K562 (cell line): ENCODE data around the gene IL17REL.

Source experiments
- CTCF ChIP-seq, 3 experiments: IDR thresholded peaks in 2 of 3; conservative IDR thresholded peaks in 1 of 3; 2 replicates each; pipeline ENCODE4 v1.5.1; 2011 to 2012; ENCODE audit warnings: low read length in 3 of 3, mild to moderate bottlenecking in 3 of 3, control low read depth in 2 of 3, improper control_type of control experiment in 1 of 3, inconsistent platforms in 1 of 3, low read depth in 1 of 3, mixed read lengths in 1 of 3, moderate library complexity in 1 of 3; ENCODE audit not compliant: insufficient read depth in 2 of 3
- GMEB1 ChIP-seq: fragments of 250-450 bp; sonication (Bioruptor Pico); IDR thresholded peaks from 2 replicates; pipeline ENCODE4 v1.4.0; 2020; ENCODE audit warnings: mild to moderate bottlenecking
- JUND ChIP-seq, 2 experiments: IDR thresholded peaks; 2 replicates in 1 of 2; 3 replicates in 1 of 2; pipeline ENCODE4 v1.6.1; 2011; ENCODE audit warnings: borderline replicate concordance in 2 of 2, low read depth in 2 of 2, low read length in 2 of 2, improper control_type of control experiment in 1 of 2, missing biosample characterization in 1 of 2, missing genetic modification characterization in 1 of 2, missing genetic modification reagents in 1 of 2
- NFIC ChIP-seq: fragments of 450-650 bp; IDR thresholded peaks from 2 replicates; pipeline ENCODE4 v1.6.1; 2017; ENCODE audit warnings: mild to moderate bottlenecking, inconsistent platforms
- POLR2A ChIP-seq: fragments of 450-650 bp; conservative IDR thresholded peaks from 2 replicates; pipeline ENCODE4 v1.6.1; 2016
- POLR2AphosphoS5 ChIP-seq: IDR thresholded peaks from 2 replicates; pipeline ENCODE4 v1.6.1; 2011; ENCODE audit warnings: mild to moderate bottlenecking, low read depth, low read length, moderate library complexity; ENCODE audit not compliant: control insufficient read depth, insufficient read depth
- SIN3A ChIP-seq, 2 experiments: fragments of 150-350 bp in 1 of 2; IDR thresholded peaks; 2 replicates each; pipeline ENCODE4 v1.6.1; 2011 to 2016; ENCODE audit warnings: borderline replicate concordance in 2 of 2, low read depth in 2 of 2, low read length in 2 of 2, mild to moderate bottlenecking in 2 of 2, moderate library complexity in 2 of 2; ENCODE audit not compliant: control insufficient read depth in 1 of 2
- TAF1 ChIP-seq: IDR thresholded peaks from 2 replicates; pipeline ENCODE4 v1.6.1; 2011; ENCODE audit warnings: mild to moderate bottlenecking, low read length, moderate library complexity; ENCODE audit not compliant: insufficient read depth, control insufficient read depth, severe bottlenecking; ENCODE audit errors: extremely low read depth
- ZNF197 ChIP-seq: fragments of 200-800 bp; sonication (Bioruptor generic); IDR thresholded peaks from 2 replicates; pipeline ENCODE4 v1.6.1; 2016; ENCODE audit warnings: low read depth, missing genetic modification characterization, missing compliant biosample characterization
- ZNF23 ChIP-seq: fragments of 250-450 bp; sonication (Bioruptor Pico); IDR thresholded peaks from 2 replicates; pipeline ENCODE4 v1.4.0; 2020; ENCODE audit warnings: mild to moderate bottlenecking
- ZNF232 ChIP-seq: sonication (generic); formaldehyde crosslinking; IDR thresholded peaks from 2 replicates; pipeline ENCODE4 v1.8.0; 2022; ENCODE audit warnings: mild to moderate bottlenecking, missing genetic modification reagents
- ZNF586 ChIP-seq: fragments of 450-650 bp; formaldehyde crosslinking; conservative IDR thresholded peaks from 2 replicates; pipeline ENCODE4 v1.4.0; 2020; ENCODE audit warnings: mild to moderate bottlenecking, moderate library complexity
- ZSCAN29 ChIP-seq: fragments of 450-650 bp; IDR thresholded peaks from 2 replicates; pipeline ENCODE4 v1.6.1; 2017
- TF ChIP-seq, protein P1 (sequence below): fragments of 250-450 bp; sonication (Bioruptor Pico); IDR thresholded peaks from 2 replicates; pipeline ENCODE4 v1.8.0; 2021; ENCODE audit warnings: moderate library complexity, mild to moderate bottlenecking, inconsistent platforms

GRCh38 chr22:49972163-49973017 lies 40.2 kb downstream of the IL17REL start:
- TF ChIP-seq ZNF232 (CRISPR knock-in tag) (no peak), JUND (IDR thresholded peaks at IDR 0.05; ENCODE audit: borderline replicate concordance, low read depth, low read length) (no peak), JUND (tag; IDR thresholded peaks at IDR 0.05; ENCODE audit: borderline replicate concordance, low read depth, low read length) (no peak), CTCF (IDR thresholded peaks at IDR 0.05 in 2 of 3, conservative IDR thresholded peaks at IDR 0.05 in 1 of 3; ENCODE audit: insufficient read depth in 2 of 3, low read depth in 1 of 3, low read length in 3 of 3) (no peak), ZSCAN29 (no peak), GMEB1 (no peak), SIN3A (IDR thresholded peaks at IDR 0.05; ENCODE audit: borderline replicate concordance in 2 of 2, control insufficient read depth in 1 of 2, low read depth in 2 of 2, low read length in 2 of 2) (no peak), ZNF197 (CRISPR knock-in tag) (no peak), NFIC (no peak), POLR2A (no peak), ZNF586 (CRISPR knock-in tag) (no peak), ZNF23 (CRISPR knock-in tag) (no peak), POLR2AphosphoS5 (no peak), TAF1 (no peak)
- TF ChIP-seq, protein P1, sequence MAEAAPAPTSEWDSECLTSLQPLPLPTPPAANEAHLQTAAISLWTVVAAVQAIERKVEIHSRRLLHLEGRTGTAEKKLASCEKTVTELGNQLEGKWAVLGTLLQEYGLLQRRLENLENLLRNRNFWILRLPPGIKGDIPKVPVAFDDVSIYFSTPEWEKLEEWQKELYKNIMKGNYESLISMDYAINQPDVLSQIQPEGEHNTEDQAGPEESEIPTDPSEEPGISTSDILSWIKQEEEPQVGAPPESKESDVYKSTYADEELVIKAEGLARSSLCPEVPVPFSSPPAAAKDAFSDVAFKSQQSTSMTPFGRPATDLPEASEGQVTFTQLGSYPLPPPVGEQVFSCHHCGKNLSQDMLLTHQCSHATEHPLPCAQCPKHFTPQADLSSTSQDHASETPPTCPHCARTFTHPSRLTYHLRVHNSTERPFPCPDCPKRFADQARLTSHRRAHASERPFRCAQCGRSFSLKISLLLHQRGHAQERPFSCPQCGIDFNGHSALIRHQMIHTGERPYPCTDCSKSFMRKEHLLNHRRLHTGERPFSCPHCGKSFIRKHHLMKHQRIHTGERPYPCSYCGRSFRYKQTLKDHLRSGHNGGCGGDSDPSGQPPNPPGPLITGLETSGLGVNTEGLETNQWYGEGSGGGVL (CRISPR knock-in tag) = no peak
